GM23338 (cell line): ENCODE measurements around the gene VIL1.

Experiments used
- CREB1 ChIP-seq: fragments of 250-450 bp; sonication (Bioruptor Pico); IDR thresholded peaks from 2 replicates; pipeline ENCODE4 v1.5.0; 2020; ENCODE audit warnings: low read depth, mild to moderate bottlenecking, moderate library complexity
- EZH2 ChIP-seq: fragments of 200-600 bp; sonication (generic); IDR thresholded peaks from one replicate; pipeline ENCODE4 v1.8.0; 2017; ENCODE audit warnings: antibody characterized with exemption, mild to moderate bottlenecking, low read depth; ENCODE audit not compliant: unreplicated experiment
- EZH2phosphoT487 ChIP-seq: fragments of 200-600 bp; sonication (generic); IDR thresholded peaks from one replicate; pipeline ENCODE4 v1.8.1; 2018; ENCODE audit warnings: antibody characterized with exemption; ENCODE audit not compliant: unreplicated experiment
- POLR2AphosphoS5 ChIP-seq: IDR thresholded peaks from 2 replicates; pipeline ENCODE4 v1.6.1; 2016; ENCODE audit warnings: antibody characterized with exemption, low read depth
- TF ChIP-seq, protein P1 (sequence below), 2 experiments: fragments of 200-600 bp in 1 of 2; sonication (generic) in 1 of 2; conservative IDR thresholded peaks; 2 replicates each; pipeline versions ENCODE4 v1.5.1 to v1.6.1; 2016 to 2017; ENCODE audit warnings: antibody characterized with exemption in 2 of 2, low read depth in 2 of 2, mild to moderate bottlenecking in 2 of 2, moderate library complexity in 1 of 2
- TF ChIP-seq, protein P2 (sequence below): IDR thresholded peaks from one replicate; pipeline ENCODE4 v1.6.1; 2018; ENCODE audit warnings: antibody characterized with exemption; ENCODE audit not compliant: unreplicated experiment
- TF ChIP-seq, protein P3 (sequence below): IDR thresholded peaks from 2 replicates; pipeline ENCODE4 v1.6.1; 2016; ENCODE audit warnings: antibody characterized with exemption

DNA sequence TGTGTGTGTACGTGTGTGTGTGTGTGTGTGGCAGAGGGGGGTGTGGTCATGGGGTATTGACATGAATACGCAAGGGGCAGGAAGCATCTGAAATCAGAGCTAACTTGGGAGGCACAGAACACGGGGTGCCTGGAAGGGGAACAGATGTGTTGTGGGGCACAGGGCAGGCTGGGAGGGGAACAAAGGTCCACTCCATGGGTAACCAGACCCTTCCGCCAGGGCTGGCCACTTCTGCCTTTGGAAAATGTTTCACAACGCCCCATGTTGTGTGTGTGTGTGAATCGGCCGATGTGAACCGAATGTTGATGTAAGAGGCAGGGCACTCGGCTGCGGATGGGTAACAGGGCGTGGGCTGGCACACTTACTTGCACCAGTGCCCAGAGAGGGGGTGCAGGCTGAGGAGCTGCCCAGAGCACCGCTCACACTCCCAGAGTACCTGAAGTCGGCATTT is 37.0 kb upstream of the VIL1 start, which contains the start of gene SLC11A1:
- TF ChIP-seq, protein P1, sequence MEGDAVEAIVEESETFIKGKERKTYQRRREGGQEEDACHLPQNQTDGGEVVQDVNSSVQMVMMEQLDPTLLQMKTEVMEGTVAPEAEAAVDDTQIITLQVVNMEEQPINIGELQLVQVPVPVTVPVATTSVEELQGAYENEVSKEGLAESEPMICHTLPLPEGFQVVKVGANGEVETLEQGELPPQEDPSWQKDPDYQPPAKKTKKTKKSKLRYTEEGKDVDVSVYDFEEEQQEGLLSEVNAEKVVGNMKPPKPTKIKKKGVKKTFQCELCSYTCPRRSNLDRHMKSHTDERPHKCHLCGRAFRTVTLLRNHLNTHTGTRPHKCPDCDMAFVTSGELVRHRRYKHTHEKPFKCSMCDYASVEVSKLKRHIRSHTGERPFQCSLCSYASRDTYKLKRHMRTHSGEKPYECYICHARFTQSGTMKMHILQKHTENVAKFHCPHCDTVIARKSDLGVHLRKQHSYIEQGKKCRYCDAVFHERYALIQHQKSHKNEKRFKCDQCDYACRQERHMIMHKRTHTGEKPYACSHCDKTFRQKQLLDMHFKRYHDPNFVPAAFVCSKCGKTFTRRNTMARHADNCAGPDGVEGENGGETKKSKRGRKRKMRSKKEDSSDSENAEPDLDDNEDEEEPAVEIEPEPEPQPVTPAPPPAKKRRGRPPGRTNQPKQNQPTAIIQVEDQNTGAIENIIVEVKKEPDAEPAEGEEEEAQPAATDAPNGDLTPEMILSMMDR (conservative IDR thresholded peaks at IDR 0.05; ENCODE audit: low read depth in 2 of 2) = no peak
- TF ChIP-seq CREB1 = no peak
- no peak for TF ChIP-seq POLR2AphosphoS5
- no peak for TF ChIP-seq EZH2phosphoT487
- TF ChIP-seq, protein P2, sequence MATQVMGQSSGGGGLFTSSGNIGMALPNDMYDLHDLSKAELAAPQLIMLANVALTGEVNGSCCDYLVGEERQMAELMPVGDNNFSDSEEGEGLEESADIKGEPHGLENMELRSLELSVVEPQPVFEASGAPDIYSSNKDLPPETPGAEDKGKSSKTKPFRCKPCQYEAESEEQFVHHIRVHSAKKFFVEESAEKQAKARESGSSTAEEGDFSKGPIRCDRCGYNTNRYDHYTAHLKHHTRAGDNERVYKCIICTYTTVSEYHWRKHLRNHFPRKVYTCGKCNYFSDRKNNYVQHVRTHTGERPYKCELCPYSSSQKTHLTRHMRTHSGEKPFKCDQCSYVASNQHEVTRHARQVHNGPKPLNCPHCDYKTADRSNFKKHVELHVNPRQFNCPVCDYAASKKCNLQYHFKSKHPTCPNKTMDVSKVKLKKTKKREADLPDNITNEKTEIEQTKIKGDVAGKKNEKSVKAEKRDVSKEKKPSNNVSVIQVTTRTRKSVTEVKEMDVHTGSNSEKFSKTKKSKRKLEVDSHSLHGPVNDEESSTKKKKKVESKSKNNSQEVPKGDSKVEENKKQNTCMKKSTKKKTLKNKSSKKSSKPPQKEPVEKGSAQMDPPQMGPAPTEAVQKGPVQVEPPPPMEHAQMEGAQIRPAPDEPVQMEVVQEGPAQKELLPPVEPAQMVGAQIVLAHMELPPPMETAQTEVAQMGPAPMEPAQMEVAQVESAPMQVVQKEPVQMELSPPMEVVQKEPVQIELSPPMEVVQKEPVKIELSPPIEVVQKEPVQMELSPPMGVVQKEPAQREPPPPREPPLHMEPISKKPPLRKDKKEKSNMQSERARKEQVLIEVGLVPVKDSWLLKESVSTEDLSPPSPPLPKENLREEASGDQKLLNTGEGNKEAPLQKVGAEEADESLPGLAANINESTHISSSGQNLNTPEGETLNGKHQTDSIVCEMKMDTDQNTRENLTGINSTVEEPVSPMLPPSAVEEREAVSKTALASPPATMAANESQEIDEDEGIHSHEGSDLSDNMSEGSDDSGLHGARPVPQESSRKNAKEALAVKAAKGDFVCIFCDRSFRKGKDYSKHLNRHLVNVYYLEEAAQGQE = no peak
- TF ChIP-seq EZH2 = no peak
- TF ChIP-seq, protein P3, sequence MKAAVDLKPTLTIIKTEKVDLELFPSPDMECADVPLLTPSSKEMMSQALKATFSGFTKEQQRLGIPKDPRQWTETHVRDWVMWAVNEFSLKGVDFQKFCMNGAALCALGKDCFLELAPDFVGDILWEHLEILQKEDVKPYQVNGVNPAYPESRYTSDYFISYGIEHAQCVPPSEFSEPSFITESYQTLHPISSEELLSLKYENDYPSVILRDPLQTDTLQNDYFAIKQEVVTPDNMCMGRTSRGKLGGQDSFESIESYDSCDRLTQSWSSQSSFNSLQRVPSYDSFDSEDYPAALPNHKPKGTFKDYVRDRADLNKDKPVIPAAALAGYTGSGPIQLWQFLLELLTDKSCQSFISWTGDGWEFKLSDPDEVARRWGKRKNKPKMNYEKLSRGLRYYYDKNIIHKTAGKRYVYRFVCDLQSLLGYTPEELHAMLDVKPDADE = no peak
